ENCODE data around the gene CYB561.

The CYB561 gene

DNA sequence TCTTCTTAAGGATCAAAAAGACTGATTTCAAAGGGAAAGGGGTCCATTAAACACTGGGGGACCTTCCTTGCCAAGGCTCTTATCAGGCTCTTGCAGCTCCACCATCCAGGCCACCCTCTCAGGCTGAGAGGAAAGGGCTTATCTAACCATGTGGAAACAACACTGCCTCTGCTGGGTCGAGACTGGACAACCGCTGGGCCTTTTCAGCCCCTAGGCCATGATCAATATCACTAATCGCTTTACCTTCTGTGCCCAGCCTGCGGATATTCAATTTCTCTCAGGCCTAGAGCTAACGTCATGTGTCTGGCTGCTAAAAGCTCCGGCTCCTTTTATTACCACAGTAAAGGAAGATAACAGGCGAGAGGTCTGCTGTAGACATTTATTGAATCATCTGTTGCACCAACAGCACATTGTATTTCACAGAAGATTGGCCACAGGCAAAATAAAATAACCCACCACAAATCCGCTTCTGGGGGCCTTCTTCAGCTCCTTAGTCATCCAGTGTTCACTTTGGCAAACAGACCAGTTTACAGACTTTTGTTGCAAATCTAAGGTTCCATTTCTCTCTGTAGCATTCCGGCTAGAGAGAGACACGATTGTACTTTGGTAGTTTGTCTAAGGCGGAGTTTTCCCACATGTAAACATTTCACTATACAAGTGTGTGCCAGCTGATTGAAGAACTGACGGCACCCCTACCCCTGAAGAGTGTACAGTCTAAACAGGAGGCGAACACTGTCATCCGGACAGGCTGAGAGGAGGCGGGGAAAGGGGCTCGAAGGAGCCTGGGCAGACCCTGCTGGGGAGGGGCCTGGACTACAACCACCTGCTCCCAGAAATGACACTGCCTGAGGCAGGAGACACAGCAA lies 13.9 kb downstream of the CYB561 start:
- DNase-seq, result no peak

GRCh38 chr17:63431618-63431938 lies 14.5 kb downstream of the CYB561 start:
- DNase-seq, result no peak

DNA sequence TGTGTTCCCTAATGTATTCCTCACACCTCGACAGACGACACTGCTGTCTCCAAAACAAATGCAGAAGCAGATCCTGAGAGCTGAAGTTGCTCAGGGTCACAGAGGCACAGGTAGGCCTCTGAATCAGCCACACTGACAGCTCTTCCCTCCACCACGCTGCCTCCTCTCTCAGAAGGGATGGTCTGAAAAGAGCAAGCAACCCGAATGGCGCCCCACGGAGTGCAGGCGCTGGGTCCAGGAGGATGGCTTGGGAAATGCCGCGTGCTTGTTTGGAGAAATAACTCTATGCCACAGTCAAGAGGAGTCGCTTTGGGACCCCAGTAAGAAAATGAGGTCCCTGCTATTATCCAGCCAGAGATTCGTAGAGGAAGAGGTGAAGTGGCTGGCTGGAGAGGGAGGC lies 15.9 kb downstream of the CYB561 start:
- DNase-seq, result no peak

DNA sequence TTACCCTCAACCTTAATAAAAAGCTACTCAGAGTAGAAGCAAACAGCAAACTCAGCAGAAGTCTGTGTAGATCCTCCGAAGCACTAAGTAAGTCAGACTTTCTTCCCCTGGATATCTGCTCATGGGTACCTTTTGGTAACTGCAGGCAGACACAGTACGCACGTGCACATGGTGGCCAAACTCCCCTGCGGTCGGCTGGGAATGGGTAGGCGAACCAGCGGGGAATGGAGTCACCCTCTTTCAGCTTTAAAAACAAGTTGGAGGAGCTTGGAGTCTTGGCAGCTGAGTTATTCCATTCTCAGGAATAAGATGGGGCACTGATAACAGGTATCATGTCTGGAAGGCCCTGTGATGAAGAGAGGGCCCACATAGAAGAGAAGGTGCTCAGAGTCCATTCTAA lies 16.3 kb downstream of the CYB561 start:
- no peak for DNase-seq

GRCh38 chr17:63426917-63427308 lies 19.2 kb downstream of the CYB561 start:
- no peak for DNase-seq

DNA sequence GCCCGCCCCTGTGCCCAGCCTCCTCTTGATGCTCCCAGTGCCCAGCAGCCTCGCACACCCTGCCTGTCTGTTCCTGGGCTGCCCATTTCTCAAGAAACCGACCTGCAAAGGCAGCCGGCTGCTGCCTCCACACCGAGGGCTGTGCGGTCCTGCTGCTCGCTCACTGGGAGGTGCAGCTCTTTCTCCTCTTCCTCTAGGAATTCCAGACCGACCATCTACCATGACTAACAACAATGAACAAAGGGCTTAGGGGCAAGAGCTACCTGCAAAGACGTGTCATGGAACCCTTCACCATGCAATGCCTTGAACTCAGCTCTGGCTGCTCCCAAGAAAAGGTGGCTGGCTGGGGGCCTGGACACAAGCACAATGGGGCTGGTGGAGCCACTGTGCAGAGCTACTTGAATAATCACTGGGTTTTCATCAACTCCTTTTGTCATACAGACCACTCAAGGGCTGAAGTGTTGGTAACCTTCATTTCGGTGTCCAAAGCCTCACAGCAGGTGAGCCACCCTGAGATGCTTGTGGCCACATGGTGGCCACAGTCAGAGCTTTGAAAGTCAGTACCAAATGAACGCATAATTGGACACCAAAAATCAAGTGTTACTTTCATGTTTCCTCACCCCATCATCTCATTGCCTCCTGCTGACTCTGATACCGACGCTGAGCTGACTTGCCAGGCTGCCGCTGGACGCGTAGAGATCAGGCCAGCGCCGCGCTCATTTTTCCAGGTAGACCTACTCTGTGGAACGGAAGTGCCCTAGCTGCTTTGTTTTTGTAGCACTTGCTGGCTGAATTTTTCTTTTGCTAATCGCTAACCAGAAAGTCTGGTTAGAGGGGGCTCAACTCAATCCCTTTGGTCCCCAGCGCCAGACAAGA lies 19.8 kb downstream of the CYB561 start:
- DNase-seq, result no peak

DNA sequence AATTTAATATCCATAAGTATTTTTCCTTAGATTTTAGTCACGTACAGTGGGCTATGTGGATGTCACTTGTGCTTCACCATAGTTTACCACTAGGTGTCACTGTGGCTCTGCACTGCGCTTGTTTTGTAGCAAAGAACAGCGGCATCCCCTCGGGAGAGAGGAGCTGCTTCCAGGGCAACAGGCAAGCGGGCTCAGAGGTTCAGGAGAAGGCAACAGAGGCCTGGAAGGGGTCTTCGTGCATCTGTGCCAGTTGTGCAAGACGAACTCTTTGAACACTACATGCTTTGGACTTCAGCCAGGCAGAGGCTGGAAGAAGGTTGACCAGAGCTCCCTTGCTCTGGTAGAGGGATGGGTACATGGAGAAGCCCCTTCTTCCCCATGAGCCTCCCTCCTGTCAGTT lies 20.6 kb downstream of the CYB561 start:
- DNase-seq, result peak; percentile 38

GRCh38 chr17:63423963-63424362 lies 22.1 kb downstream of the CYB561 start:
- no peak for DNase-seq

GRCh38 chr17:63423251-63423950 lies 22.7 kb downstream of the CYB561 start:
- no peak for DNase-seq

- no peak for DNase-seq
Observed at GRCh38 chr17:63421681-63422645, 24.1 kb downstream of the CYB561 start.

- DNase-seq, result no peak
Observed at GRCh38 chr17:63420868-63421680, 25.0 kb downstream of the CYB561 start.

DNA sequence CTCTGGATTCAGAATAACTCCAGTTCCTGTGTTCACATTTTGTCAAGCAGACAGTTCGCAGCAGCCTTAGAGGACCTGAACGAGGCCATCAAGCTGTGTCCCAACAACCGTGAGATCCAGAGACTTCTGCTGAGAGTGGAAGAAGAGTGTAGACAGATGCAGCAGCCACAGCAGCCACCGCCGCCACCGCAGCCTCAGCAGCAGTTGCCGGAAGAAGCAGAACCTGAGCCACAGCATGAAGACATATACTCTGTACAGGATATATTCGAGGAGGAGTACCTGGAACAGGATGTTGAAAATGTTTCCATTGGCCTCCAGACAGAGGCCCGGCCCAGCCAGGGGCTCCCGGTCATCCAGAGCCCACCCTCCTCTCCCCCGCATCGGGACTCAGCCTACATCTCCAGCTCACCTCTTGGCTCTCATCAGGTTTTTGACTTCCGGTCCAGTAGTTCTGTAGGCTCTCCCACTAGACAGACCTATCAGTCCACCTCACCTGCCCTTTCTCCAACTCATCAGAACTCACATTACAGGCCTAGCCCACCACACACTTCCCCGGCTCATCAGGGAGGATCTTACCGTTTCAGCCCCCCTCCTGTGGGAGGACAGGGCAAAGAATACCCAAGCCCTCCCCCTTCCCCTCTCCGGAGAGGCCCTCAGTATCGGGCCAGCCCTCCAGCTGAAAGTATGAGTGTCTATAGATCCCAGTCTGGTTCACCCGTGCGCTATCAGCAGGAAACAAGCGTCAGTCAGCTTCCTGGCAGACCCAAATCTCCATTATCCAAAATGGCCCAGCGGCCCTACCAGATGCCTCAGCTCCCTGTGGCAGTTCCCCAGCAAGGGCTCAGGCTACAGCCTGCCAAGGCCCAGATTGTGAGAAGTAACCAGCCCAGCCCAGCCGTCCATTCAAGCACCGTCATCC lies 25.9 kb downstream of the CYB561 start:
- no peak for DNase-seq

- DNase-seq, result no peak
Observed at GRCh38 chr17:63419398-63419797, 26.7 kb downstream of the CYB561 start.

DNA sequence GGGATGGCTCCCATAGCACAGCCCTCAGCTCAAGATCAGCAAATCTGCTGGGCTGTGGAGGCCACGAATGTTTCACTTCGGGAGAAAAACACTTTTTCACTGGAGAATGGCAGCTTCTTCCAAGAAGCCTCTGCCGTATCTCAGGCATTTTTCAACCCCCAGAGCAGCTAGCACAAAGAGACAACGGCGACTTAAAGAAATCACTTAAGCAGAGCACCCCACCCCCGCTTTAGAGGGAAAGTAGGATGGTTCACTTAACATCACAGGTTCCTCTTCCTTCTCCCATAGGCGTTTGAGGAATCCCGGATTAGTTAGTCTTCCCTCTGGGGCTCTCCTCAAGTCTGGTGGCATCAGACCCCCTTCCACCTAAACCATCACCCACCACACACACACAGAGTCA lies 27.6 kb downstream of the CYB561 start:
- no peak for DNase-seq

DNA sequence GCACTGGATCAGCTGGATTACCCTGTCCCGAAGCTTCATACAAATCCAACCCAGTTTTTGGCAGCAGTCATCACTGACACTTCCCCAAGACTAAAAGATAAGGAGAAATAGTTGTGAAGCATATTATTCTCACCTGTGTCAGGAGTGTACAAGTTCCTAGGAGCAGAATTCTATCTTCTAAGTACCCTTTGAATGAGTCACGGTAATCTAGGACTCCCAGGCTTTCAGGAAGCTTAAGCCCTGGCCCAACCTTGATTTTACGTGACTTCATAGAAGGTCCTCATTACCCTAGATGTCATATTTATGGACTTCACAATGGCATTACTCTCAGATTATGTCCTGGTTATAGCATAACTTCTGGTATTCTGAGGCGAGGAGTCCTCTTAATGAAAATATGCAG lies 31.9 kb downstream of the CYB561 start:
- no peak for DNase-seq

GRCh38 chr17:63413128-63413527 lies 33.0 kb downstream of the CYB561 start:
- DNase-seq, result no peak

DNA sequence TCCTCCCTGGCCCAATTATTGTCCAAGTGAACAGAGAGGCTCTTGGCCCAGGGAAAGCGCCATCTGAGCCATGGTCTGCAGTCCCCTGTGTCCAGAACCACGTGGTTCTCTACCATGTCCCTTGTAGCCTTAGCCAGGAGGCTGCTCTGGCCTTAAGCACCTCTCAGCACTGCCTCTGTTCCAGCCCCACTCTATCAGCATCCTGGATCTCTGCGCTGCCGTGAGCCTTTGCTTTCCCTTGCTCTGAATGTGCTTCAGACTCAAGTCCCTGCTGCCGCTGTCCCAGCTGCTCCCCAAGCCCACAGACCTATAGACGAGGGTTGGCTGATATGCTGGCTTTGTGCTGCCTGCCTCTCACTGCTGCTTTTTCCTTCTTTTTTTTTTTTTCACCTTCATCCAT lies 33.9 kb downstream of the CYB561 start:
- DNase-seq, result no peak

DNA sequence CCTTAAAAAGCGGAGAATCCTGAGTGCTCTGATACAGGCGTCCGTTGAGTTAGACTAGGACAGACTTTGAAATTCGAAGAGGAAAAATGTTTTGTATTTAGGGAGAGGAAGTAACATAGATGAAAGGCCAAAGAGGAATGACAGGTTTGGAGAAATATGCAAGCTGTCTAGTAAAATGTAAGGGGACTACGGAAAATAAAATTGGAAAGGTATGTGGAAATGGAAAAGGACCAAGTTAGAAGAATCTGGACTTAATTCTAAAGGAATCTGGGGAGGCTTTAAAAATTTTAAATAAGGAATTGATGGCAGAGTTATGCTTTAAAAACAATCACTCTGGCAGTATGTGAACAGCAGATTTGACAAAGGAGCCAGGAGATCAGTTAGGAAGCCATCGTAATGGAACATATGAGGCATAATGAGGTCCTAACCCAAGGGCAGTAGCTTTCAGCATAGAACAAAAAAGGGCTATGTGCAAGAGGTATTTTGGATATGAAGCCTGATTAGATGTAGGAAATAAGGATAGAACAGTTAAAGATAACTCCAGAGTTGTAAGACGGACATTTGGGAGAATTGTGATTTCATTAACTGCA lies 38.3 kb downstream of the CYB561 start:
- no peak for DNase-seq

- DNase-seq, result no peak
Observed at GRCh38 chr17:63406689-63407330, 39.3 kb downstream of the CYB561 start.
